OCI-LY1 (cell line): ENCODE data around the gene LGALS9B.
"Not testable (repeated sequence)": the region's sequence is repeated elsewhere in the genome, so short reads cannot be mapped to it uniquely, and the experiment has no call there.

Experiments
- CTCF ChIP-seq: fragments of 200-600 bp; sonication (generic), shearing (Covaris generic); IDR thresholded peaks from 2 replicates; pipeline ENCODE4 v1.5.1; 2017; ENCODE audit warnings: mild to moderate bottlenecking, antibody characterized with exemption, low read length, moderate library complexity, mixed read lengths
- EZH2 ChIP-seq: fragments of 200-600 bp; sonication (generic), shearing (Covaris generic); IDR thresholded peaks from 2 replicates; pipeline ENCODE4 v1.8.0; 2017; ENCODE audit warnings: borderline replicate concordance, mixed run types, mild to moderate bottlenecking, antibody characterized with exemption, low read length, moderate library complexity, mixed read lengths

GRCh38 chr17:20492099-20492498 lies 24.8 kb upstream of the LGALS9B start:
- not testable (repeated sequence) for TF ChIP-seq EZH2, CTCF
